Vagina (tissue), 2 donors: ENCODE data around the gene MAK. TPM values are rescaled to one million over a fixed set of nuclear protein-coding genes. Genes with fewer than 3 reads are reported as not detected.

ENCODE experiments used
- DNase-seq, 2 donors: peaks; one replicate each; pipeline ENCODE4 v3.0.0-alpha.2; 2017; ENCODE audit errors: extremely low spot score in 2 of 2
- H3K27ac ChIP-seq: fragments of 200-600 bp; sonication (generic); one replicate; pipeline ENCODE4 v1.5.1; 2019
- H3K27me3 ChIP-seq: fragments of 200-600 bp; sonication (generic); one replicate; pipeline ENCODE4 v1.5.1; 2019
- H3K36me3 ChIP-seq, 2 donors: fragments of 200-600 bp; sonication (generic); one replicate each; pipeline ENCODE4 v1.5.1; 2017 to 2019
- H3K4me1 ChIP-seq: fragments of 200-600 bp; sonication (generic); one replicate; pipeline ENCODE4 v1.5.1; 2019
- H3K4me3 ChIP-seq, 2 donors: fragments of 200-600 bp; sonication (generic); 1 replicate in 1 of 2; 2 replicates in 1 of 2; pipeline ENCODE4 v1.5.1; 2016 to 2019
- H3K9me3 ChIP-seq: fragments of 200-600 bp; sonication (generic); one replicate; pipeline ENCODE4 v1.5.1; 2019
- POLR2A ChIP-seq, 2 donors: fragments of 450-650 bp; IDR thresholded peaks; one replicate each; pipeline ENCODE4 v1.6.1; 2017; ENCODE audit warnings: antibody characterized with exemption in 2 of 2, mild to moderate bottlenecking in 2 of 2, moderate library complexity in 2 of 2
- POLR2AphosphoS5 ChIP-seq, 2 donors: sonication (generic); formaldehyde crosslinking; IDR thresholded peaks; one replicate each; pipeline ENCODE4 v1.9.0; 2017; ENCODE audit warnings: antibody characterized with exemption in 2 of 2, mild to moderate bottlenecking in 2 of 2, low read depth in 1 of 2; ENCODE audit not compliant: insufficient read depth in 1 of 2
- intact Hi-C: fragments of 100-400 bp; cut with DNase I; formaldehyde crosslinking; loops from one replicate; pipeline ENCODE4 v1.15.1; 2023
- total RNA-seq: library from RNA; depleted of rRNA; stranded (reverse); fragments of >200 nt; gene quantifications from one replicate; pipeline ENCODE4 v1.2.3, GENCODE V29; 2016
- TF ChIP-seq, protein P1 (sequence below), 3 experiments: fragments of 450-650 bp in 2 of 3; fragments of 200-600 bp in 1 of 3; sonication (generic) in 1 of 3; IDR thresholded peaks; one replicate each; pipeline ENCODE4 v1.5.1; 2017 to 2019; ENCODE audit warnings: antibody characterized with exemption in 3 of 3, mild to moderate bottlenecking in 2 of 3, moderate library complexity in 2 of 3

MAK gene
- total RNA-seq, 1 donor from 2014 or later = 0.25 TPM

GRCh38 chr6:10730254-10730653, 108.1 kb downstream of the MAK start:
- intact Hi-C loops = no loop called here
- TF ChIP-seq POLR2A (IDR thresholded peaks at IDR 0.05) = no peak
- TF ChIP-seq, protein P1, sequence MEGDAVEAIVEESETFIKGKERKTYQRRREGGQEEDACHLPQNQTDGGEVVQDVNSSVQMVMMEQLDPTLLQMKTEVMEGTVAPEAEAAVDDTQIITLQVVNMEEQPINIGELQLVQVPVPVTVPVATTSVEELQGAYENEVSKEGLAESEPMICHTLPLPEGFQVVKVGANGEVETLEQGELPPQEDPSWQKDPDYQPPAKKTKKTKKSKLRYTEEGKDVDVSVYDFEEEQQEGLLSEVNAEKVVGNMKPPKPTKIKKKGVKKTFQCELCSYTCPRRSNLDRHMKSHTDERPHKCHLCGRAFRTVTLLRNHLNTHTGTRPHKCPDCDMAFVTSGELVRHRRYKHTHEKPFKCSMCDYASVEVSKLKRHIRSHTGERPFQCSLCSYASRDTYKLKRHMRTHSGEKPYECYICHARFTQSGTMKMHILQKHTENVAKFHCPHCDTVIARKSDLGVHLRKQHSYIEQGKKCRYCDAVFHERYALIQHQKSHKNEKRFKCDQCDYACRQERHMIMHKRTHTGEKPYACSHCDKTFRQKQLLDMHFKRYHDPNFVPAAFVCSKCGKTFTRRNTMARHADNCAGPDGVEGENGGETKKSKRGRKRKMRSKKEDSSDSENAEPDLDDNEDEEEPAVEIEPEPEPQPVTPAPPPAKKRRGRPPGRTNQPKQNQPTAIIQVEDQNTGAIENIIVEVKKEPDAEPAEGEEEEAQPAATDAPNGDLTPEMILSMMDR (IDR thresholded peaks at IDR 0.05) = no peak
- no peak for TF ChIP-seq POLR2AphosphoS5 (IDR thresholded peaks at IDR 0.05; ENCODE audit: insufficient read depth in 1 of 2, low read depth in 1 of 2)
- peaks cover 11% of the 10 kb centered on the region for H3K4me1 ChIP-seq
- H3K36me3 ChIP-seq = peaks cover 0 to 56% of the 10 kb centered on the region in 2 donors
- H3K27me3 ChIP-seq = no peaks in the 10 kb centered on the region
- H3K27ac ChIP-seq = no peak overlapping the region
- no peak overlapping the region for H3K4me3 ChIP-seq
- H3K9me3 ChIP-seq = no peaks in the 10 kb centered on the region
- DNase-seq = no peak

DNA sequence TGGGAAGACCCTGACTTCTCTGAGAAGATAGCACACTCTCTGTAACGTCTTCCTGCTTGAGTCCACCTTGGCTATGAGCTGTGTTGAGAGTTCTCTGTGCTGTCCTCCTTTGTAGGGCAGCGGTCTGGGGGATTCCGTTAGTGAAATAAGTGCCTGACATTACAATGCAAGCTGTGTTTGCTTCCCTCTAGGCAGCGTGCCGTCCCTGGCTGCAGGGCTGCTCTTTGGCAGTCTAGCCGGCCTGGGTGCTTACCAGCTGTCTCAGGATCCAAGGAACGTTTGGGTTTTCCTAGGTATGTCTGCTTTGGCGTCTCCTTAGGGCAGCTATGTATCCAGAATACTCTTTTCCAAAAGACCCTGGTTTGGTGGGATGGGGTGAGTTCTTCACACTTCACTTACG, 112.6 kb downstream of the MAK start:
- Histone ChIP-seq H3K36me3 (peaks cover 0 to 42% of the 10 kb centered on the region in 2 donors), H3K27ac (no peak overlapping the region), H3K4me1 (peaks cover 49% of the 10 kb centered on the region), H3K9me3 (no peaks in the 10 kb centered on the region), H3K4me3 (no peak overlapping the region), H3K27me3 (no peaks in the 10 kb centered on the region)
- no peak for DNase-seq
- intact Hi-C loops = no loop called here
- TF ChIP-seq POLR2A (IDR thresholded peaks at IDR 0.05) (no peak), POLR2AphosphoS5 (IDR thresholded peaks at IDR 0.05; ENCODE audit: insufficient read depth in 1 of 2, low read depth in 1 of 2) (no peak)
- TF ChIP-seq, protein P1 (IDR thresholded peaks at IDR 0.05) = no peak

GRCh38 chr6:10725044-10725443, 113.3 kb downstream of the MAK start:
- H3K27ac ChIP-seq = no peak overlapping the region
- TF ChIP-seq, protein P1 (IDR thresholded peaks at IDR 0.05) = no peak
- TF ChIP-seq POLR2A (IDR thresholded peaks at IDR 0.05) = no peak
- TF ChIP-seq POLR2AphosphoS5 (IDR thresholded peaks at IDR 0.05; ENCODE audit: insufficient read depth in 1 of 2, low read depth in 1 of 2) = no peak
- DNase-seq = no peak
- intact Hi-C loops = no loop called here
- H3K36me3 ChIP-seq = peaks cover 0 to 35% of the 10 kb centered on the region in 2 donors
- H3K4me3 ChIP-seq = no peak overlapping the region
- H3K27me3 ChIP-seq = no peaks in the 10 kb centered on the region
- H3K9me3 ChIP-seq = no peaks in the 10 kb centered on the region
- H3K4me1 ChIP-seq = peaks cover 50% of the 10 kb centered on the region

DNA sequence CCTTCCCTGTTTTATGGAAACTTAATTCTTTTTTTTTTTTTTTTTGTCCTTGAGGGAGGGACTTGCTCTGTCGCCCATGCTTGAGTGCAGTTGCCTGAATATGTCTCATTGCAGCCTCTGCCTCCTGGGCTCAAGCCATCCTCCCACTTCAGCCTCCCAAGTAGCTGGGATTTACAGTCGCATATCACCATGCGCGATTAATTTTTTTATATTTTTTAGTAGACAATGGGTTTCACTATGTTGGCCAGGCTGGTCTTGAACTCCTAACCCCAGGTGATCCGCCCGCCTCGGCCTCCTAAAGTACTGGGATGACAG, 114.8 kb downstream of the MAK start:
- DNase-seq = no peak

More for the DNA sequence above, 114.8 kb downstream of the MAK start:
- H3K4me1 ChIP-seq = peaks cover 50% of the 10 kb centered on the region
- no peaks in the 10 kb centered on the region for H3K27me3 ChIP-seq
- H3K27ac ChIP-seq = peak overlapping the region; percentile 85
- peaks cover 0 to 20% of the 10 kb centered on the region in 2 donors for H3K36me3 ChIP-seq
- TF ChIP-seq POLR2AphosphoS5 (IDR thresholded peaks at IDR 0.05; ENCODE audit: insufficient read depth in 1 of 2, low read depth in 1 of 2) = no peak
- TF ChIP-seq POLR2A (IDR thresholded peaks at IDR 0.05) = no peak
- TF ChIP-seq, protein P1 (IDR thresholded peaks at IDR 0.05) = no peak
- intact Hi-C loops = loop anchor here (2.0 kb wide), 1 partner anchor 23 kb away; the partner anchor contains the start of gene TMEM14B
- H3K9me3 ChIP-seq = no peaks in the 10 kb centered on the region
- H3K4me3 ChIP-seq = peak overlapping the region; percentile 74 to 82
